Muscle of back (tissue), 11 donors: ENCODE data around the gene IQCK. TPM values are rescaled to one million over a fixed set of nuclear protein-coding genes. Genes with fewer than 3 reads are reported as not detected.

Experiments
- DNase-seq, 3 donors: peaks; one replicate each; pipeline versions ENCODE4 v3.0.0 to v3.0.0-alpha.2; 2013
- polyA plus RNA-seq, 10 donors: library from polyadenylated mRNA; unstranded; fragments of 120-200 nt; gene quantifications; one replicate each; pipeline ENCODE4 v1.2.1, GENCODE V29; 2013; ENCODE audit not compliant: insufficient read length in 10 of 10

IQCK gene
- polyA plus RNA-seq, 10 donors = 11.2 to 20.1 (median 14.1) TPM

DNA sequence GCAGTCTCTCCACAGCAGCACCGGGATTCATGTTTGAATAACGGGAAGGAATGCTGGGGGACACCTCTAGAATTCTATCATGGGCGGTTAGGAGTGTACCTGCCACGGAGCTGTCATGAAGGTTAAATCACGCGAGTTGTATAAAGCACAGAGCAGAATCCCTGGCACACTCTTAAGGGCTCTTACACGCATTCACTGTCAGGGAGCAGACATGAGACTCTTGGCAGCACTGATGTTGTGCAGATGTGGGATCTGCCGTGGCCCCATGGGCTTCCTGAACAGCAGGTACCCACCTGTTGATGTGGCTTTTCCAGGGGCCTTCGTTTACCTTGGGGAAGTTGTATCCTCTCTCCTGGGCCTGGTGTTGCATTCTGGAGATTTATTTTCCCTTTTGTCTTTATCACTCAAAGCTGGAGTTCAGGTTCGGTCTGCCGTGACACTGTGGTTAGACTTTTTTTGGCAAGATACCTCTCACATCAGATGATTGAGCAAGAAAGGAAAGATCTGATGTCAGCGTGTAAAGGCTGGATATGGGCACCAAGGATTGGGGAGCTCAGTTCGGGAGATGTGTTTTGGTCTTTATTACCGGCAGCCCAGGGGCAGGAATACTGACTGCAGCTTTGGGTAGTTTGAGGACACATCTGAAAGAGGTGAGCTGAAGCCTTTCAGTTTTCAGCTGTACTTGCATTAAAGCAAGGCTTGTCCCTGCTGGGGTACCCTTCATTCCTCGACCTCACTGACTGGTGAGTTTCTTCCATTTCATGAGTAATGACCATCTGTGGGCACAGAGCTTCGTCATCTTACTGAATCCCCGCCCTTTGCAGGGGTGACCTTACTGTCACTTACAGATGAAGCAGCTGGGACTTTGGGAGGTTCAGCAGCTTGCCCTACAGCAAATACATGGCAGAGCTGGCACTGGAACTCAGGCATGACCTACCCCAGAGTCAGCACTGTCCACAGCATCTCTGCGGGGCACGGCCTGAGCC, 19.3 kb upstream of the IQCK start:
- no peak for DNase-seq

DNA sequence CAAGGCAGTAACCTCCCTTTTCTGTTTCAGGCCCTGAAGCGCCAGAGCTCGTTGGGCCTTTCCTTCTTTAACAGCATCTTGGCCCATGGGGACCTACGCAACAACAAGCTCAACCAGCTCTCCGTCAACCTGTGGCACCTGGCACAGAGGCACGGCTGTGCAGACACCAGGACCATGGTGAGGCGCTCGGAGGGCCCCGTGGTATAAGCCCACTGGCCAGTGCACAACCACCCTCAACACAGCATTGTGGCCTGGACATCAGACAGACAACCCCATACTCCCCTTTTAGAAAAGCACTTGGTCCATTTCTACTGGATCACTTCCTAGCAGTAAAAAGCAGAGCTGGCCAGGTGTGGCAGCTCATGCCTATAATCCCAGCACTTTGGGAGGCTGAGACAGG, 18.6 kb upstream of the IQCK start:
- no peak for DNase-seq

GRCh38 chr16:19700319-19700781, 17.7 kb upstream of the IQCK start:
- DNase-seq = peak in 1 of 3 donors; percentile 53

GRCh38 chr16:19701091-19701490, 17.0 kb upstream of the IQCK start:
- no peak for DNase-seq

GRCh38 chr16:19703172-19703889, 14.7 kb upstream of the IQCK start:
- DNase-seq = no peak

DNA sequence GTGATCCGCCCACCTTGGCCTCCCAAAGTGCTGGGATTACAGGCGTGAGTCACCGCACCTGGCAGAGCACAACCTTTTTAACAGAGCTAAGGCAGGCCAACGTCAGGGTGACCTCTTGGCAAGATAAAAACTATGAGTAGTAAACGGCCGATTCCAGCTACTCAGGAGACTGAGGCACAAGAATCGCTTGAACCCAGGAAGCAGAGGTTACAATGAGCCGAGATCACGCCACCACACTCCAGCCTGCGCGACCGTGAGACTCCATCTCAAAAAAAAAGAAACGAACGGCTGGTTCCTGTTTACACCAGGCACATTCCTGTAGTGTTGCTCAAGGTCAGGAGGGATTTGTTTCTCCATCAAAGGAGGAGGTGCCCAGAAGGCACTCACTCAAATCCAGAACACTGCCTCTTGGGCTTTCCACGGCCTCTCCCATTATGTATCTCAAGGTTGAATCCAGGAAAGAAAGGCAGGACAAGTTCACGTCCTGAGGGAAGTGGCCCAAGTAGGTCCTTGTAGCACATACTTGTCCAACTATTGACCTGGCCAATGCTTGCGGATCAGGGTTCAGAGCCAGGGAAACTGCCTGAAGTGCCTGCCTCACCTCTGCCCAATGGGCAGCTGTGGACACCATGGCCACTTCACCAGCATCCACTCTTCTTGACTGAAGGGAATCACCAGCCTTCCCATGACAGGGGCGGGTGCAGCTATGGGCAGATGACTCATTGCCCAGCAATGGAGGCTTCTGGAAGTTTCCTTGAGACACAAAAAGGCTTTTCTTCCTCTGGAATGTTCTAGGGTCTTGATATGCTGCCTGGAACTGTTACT, 13.5 kb upstream of the IQCK start:
- no peak for DNase-seq

DNA sequence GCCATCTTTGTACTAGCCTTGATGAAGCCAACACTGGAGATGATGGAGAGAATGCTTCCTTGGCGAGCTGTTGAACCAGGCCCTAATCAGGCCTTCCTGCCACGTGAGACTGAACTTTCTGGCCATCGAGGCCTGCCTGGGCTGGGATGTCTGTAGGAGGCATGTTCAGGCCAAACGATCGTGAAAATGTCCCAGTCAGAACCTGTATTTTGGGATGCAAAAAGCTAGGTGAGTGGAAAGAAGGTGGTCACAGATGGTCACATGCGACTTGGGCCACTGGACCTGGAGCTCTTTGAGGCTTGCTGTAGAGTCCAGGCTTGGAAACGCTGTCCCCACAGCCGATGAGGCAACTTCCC, 12.9 kb upstream of the IQCK start:
- DNase-seq = no peak

- DNase-seq = no peak
These were observed 12.2 kb upstream of the IQCK start for GRCh38 chr16:19705843-19706242.

- DNase-seq = no peak
These were observed 11.2 kb upstream of the IQCK start for GRCh38 chr16:19706846-19707245.

DNA sequence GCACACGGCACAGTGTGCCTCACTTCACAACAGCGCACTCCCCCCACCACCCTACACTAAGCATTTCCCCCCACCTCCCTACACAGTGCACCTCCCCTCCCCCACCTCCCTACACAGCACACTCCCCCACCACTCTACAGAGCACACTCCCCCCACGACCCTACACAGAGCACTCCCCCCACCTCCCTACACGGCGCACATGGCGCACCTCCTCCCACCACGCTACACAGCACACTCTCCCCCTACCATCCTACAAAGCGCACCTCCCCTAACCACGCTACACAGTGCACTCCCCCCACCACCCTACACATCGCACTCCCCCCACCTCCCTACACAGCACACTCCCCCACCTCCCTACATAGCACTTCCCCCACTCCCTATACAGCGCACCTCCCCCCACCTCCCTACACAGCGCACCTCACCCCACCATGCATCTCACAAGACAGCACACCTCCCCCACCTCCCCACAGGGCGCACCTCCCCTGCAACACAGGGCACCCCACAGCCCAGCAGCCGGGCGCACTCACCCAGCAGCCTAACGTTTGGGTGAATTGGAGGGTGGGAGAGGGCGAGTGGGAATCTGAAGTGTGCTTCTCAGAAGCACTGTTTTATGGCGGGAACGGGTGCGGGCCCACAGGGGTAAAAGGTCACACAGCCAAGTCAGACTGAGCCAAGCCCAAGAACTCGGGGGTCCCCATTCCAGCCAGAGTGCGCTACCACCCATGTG, 10.3 kb upstream of the IQCK start:
- no peak for DNase-seq

- DNase-seq = no peak
These were observed 9.5 kb upstream of the IQCK start for GRCh38 chr16:19708296-19709205.

DNA sequence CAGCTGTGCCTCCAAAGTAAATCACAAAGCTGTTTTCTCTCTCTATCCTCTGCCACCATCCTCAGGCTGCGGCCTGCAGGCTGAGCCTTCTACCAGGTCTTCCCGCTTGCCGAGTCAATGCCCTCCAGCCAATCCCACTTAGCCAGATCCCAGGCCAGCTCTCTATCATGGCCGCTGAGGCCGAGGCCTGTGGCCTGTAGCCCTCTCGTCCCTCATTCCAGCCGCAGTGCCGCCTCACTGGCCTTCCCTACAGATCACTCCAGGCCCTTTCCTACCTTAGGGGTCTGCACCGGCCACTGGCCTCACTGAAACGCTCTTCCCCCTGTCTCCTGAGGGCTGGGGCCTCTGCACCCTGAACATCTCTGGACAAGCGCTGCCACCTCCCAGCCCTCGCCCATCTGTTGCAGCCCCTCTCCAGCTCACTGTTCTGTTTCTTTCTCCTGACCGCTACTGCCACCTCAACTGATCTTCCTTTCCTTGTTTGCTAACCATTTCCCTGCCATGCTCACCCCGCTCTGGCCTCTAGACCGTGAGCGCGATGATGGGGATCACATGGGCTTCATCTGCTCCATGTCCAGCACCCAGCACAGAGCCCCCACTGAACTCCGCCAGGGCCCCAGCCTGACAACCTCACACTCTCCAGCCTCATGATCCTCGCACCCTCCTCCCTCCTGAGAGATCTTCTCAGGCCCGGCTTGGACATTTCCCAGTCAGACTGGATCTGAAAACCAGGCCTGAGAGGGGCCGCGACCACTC, 8.5 kb upstream of the IQCK start:
- DNase-seq = no peak

GRCh38 chr16:19710191-19710908, 7.7 kb upstream of the IQCK start:
- DNase-seq = no peak

- DNase-seq = no peak
These were observed 7.0 kb upstream of the IQCK start for GRCh38 chr16:19710991-19711545.

GRCh38 chr16:19711643-19712042, 6.4 kb upstream of the IQCK start:
- DNase-seq = no peak

DNA sequence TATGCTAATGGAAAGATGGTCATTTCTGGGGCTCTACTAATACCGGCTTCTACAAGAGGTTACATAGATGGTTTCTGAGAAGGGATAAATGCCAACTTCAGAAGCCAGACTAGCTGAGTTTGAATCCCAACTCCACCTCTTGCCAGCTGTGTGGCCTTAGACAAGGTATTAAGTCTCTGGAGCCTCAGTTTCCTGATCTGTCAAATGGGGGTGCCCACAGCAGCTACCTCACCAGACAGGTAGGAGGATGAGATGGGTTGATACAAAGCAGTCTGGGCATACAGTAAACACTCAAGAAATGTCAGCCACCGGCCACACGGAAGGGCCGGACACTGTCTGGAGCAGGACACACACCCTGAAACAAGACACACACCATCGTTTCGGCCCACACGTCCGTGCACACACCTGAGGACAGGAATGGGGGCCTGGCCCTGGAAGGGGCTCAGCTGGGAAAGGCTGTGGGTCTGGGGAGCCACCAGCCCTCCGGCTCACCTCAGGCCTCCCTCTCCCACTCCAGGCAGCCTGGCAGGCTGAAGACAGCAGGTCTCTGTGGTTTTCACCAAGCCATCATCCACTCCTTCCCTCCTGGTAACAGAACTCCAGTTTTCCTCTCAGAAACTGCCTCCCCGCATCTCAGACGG, 5.5 kb upstream of the IQCK start:
- DNase-seq = no peak

DNA sequence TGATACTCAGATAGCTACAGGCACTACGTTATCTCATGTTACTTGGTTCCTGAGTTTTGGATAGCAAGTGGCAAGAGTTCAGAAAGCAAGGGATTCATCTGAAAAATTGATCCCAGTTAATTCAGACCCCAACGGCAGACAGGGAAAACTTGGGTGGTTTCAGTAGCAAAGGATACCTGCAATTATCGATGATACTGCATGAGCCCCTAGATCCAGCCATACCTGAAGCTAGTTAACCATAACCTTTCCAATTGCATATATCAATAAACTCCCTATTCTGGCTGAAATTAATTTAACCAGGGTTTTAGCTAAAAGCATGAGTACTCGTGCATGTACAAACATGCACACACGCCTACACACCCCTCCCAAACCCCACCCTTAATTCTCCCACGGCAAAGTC, 4.4 kb upstream of the IQCK start:
- DNase-seq = no peak

DNA sequence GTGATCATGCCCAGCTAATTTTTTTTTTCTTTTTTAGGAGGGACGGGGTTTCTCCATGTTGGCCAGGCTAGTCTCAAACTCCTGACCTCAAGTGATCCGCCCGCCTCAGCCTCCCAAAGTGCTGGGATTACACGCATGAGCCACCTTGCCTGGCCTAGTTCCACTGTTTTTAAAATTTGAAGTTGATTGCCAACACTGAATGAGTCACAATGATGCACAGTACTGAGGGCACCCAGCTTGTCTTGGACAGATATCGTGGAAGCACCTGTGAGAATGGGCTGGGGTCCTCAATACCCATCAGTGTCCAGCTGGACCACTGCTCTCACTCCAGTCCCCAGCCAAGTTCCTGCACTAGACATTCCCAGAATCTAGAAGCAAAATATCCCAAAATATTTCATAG, 2.5 kb upstream of the IQCK start:
- no peak for DNase-seq
